Fibroblast of mammary gland (primary cell): ENCODE data around the gene ACOX3.
A peak's percentile ranks its signal among the peaks of the same experiment; 100 is the strongest.

Source experiments
- DNase-seq: peaks from one replicate; pipeline ENCODE4 v3.0.0-alpha.2; 2010; ENCODE audit warnings: low read depth
- H3K4me3 ChIP-seq: 2 replicates; pipeline ENCODE4 v1.5.1; 2011; ENCODE audit warnings: low read depth, mild to moderate bottlenecking, low read length, moderate library complexity; ENCODE audit not compliant: control insufficient read depth
- TF ChIP-seq, protein P1 (sequence below): conservative IDR thresholded peaks from 2 replicates; pipeline ENCODE4 v1.5.1; 2011; ENCODE audit warnings: low read depth, low read length, inconsistent platforms; ENCODE audit not compliant: control insufficient read depth, insufficient read depth

The ACOX3 gene

DNA sequence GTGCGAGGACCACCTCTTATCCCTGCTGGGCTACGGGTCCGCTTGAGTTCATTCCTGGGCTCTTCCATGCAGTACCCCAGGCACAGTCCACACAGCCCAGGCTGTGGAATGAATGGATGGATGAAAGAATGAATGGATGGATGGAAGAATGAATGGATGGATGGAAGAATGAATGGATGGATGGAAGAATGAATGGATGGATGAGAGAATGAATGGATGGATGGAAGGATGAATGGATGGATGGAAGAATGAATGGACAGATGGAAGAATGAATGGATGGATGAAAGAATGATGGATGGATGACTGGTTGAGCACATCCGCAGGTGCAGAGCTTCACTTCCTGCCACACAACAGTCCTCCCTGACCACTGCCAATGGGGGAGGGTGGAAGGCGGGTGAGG lies 28.2 kb downstream of the ACOX3 start:
- no peak overlapping the region for H3K4me3 ChIP-seq
- no peak for DNase-seq
- TF ChIP-seq, protein P1, sequence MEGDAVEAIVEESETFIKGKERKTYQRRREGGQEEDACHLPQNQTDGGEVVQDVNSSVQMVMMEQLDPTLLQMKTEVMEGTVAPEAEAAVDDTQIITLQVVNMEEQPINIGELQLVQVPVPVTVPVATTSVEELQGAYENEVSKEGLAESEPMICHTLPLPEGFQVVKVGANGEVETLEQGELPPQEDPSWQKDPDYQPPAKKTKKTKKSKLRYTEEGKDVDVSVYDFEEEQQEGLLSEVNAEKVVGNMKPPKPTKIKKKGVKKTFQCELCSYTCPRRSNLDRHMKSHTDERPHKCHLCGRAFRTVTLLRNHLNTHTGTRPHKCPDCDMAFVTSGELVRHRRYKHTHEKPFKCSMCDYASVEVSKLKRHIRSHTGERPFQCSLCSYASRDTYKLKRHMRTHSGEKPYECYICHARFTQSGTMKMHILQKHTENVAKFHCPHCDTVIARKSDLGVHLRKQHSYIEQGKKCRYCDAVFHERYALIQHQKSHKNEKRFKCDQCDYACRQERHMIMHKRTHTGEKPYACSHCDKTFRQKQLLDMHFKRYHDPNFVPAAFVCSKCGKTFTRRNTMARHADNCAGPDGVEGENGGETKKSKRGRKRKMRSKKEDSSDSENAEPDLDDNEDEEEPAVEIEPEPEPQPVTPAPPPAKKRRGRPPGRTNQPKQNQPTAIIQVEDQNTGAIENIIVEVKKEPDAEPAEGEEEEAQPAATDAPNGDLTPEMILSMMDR: no peak

DNA sequence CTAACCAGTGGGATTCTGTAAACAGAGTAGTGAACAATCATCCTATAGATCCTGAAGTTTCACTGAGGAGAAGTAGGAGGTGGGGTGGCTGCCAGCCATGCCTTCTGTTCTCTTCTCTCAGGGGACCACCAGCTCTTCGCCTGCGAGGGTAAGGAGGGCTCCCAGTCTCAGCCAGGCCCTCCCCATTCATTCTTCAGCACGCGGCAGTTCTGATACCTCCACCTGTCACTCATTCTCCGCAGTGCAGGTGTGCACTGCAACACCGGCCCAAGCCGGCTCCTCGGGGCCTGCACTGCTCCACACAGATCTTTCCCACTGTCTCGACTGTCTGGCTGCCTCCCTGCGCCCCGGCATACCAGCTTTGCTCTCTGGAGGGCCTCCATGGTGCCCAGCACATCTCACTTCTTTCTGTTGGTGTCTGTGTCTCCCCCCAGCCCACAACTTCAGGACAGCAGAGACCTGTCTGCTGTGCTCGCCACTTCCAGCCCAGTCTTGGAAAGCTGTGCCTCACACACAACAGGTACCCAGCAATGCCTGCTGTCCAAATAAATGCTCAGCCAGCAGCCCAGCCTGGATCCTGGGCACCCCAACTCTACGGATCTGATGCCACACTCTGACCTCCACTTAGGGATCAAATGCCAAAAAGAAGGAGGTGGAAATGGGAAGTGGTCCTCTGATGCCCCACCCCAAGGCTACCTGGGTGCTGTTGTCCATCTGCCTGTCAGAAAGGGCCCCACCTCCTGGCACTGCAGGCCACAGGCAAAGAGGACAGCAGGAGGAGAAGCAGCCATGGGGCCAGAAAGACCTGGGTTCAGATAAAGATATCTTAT lies 29.0 kb downstream of the ACOX3 start:
- TF ChIP-seq, protein P1: no peak
- H3K4me3 ChIP-seq: no peak overlapping the region
- DNase-seq: no peak

DNA sequence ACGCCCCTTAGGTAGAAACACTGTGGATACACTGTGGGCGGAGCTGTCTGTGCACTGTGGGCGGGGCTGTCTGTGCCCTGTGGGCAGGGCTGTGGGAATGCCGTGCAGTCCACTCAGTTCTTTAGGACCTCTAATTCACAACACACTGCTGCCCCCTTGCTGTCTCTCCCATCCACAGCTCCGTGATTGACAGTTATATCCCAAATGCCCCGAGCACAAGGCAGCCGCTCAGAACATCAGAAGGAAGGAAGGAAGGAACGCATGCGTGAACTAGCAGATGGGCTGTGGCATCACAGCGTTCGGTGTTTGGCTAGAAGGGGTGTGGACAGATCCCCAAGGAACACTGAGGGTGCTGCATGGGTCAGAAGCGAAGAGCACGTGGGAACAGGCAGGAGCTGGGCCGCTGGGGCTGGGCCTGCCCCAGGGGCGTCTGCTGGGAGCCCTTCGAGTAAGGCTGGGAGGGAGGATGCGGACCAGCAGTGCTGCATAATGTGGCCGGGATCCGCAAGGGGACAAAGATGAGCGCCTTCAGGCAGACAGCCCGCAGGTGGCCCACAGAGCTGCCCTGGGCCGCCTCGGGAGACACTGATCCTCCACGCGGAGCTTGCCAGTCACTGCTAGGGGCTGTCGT lies 29.8 kb downstream of the ACOX3 start:
- DNase-seq: peak; percentile 47
- TF ChIP-seq, protein P1: peak; percentile 40
- H3K4me3 ChIP-seq: no peak overlapping the region

DNA sequence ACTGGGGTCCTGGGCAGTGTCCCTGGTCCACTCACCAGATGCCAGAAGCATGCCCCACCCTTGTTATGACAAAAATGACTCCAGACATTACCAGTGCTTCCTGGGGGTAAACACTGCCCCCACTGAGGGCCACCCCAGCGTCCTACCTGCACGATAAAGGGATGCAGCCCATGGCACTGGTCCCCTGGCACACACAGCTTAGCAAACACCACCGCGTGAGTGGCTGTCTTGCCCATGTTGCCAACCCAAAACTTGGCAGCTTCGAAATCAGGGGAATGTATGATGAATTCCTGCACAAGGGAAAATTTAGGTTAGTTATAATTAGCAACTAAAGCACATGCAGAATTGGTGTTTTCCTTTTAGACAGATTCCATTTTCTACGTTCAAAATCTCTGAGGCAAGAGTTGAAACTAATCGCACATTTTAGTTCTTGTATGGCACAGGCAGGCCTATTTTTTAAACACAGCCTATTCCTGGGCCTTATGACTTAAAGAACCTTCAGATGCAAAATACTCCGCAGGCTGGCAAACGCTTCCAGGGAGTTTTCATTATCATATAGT lies 30.4 kb downstream of the ACOX3 start:
- TF ChIP-seq, protein P1: no peak
- no peak overlapping the region for H3K4me3 ChIP-seq
- no peak for DNase-seq

DNA sequence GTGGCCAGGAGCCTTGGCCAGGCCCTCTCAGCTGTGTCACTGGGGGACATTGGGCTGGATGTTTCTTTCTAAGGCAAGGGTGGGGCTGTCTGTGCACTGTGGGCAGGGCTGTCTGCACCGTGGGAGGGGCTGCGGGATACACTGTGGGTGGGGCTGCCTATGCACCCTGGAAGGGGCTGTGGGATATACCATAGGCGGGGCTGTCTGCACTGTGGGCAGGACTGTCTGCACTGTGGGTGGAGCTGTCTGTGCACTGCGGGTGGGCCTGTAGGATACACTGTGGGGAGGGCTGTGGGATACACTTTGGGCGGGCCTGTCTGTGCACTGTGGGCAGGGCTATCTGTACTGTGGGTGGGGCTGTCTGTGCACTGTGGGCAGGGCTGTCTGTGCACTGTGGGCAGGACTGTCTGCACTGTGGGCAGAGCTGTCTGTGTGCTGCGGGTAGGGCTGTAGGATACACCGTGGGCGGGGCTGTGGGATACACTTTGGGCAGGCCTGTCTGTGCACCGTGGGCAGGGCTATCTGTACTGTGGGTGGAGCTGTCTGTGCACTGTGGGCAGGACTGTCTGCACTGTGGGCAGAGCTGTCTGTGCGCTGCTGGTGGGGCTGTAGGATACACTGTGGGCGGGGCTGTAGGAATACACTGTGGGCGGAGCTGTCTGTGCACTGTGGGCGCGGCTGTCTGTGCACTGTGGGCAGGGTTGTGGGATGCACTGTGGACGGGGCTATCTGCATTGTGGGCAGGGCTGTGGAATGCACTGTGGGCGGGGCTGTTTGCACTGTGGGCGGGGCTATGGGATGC lies 31.1 kb downstream of the ACOX3 start:
- peak; percentile 37 for DNase-seq
- TF ChIP-seq, protein P1: no peak
- H3K4me3 ChIP-seq: no peak overlapping the region

DNA sequence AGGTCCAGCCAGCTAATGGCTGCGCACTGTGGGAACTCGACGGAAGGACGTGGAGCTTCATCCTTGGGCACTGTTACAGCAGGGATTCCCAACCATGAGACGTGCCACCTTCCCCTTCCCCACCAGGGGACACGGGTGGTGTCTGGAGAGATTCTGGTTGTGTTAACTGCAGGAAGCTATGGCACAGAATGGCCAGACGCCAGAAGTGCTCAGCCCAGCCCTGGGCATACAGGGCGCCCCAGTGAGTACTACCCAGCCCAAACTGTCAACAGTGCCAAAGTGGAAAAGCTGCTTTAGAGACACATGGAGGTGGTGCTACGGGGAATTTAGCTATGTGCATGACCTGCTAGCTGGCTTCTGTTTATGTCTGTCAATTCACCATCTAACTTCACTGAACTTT lies 32.8 kb downstream of the ACOX3 start:
- H3K4me3 ChIP-seq: no peak overlapping the region
- DNase-seq: no peak
- TF ChIP-seq, protein P1: no peak
